Activated naive CD8-positive, alpha-beta T cell (primary cell): ENCODE measurements around the gene DHX8.

ENCODE experiments used
- H3K27ac Mint-ChIP-seq: one replicate; pipeline ENCODE4 v1.8.0; 2021; ENCODE audit warnings: mixed read lengths
- H3K27me3 Mint-ChIP-seq: one replicate; pipeline ENCODE4 v1.8.0; 2021; ENCODE audit warnings: mixed read lengths
- H3K36me3 Mint-ChIP-seq: one replicate; pipeline ENCODE4 v1.8.0; 2021; ENCODE audit warnings: mixed read lengths
- H3K4me1 Mint-ChIP-seq: one replicate; pipeline ENCODE4 v1.8.0; 2021; ENCODE audit warnings: low read depth, mixed read lengths
- H3K4me3 Mint-ChIP-seq: one replicate; pipeline ENCODE4 v1.8.0; 2021; ENCODE audit warnings: mild to moderate bottlenecking, mixed read lengths
- H3K9me3 Mint-ChIP-seq: one replicate; pipeline ENCODE4 v1.8.0; 2021; ENCODE audit warnings: low read depth, mixed read lengths

DHX8 gene

DNA sequence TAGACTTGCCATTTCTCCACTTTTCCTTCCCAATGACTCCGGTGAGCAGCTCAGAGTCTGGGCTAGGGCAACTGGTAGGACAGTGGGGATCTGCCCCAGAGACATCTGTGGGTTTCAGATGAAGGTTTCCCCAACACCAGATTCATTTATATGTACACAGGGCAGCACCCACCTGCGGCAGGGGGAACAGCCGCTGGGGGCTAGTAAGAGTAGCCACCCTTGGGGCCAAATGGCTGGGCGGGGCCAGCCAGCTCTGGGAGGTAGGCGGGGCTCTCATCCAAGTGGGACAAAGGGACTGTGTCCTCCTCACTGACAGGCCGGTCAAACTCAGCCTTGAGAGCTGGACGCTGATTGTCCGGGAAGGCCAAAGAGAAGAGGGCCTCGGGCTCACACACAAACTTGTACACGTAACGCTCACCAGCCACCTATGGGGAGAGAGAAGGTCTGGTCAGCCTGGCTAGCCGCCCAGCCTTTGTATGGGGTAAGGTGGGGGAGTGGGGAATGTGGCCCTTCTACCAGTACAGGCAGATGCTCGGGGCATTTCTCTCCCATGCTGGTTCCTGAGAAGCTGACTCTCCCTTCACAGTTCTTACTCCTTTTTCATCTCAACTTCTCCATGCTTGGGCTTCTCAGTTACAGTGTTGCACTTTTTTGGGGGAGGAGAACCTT, 44.7 kb downstream of the DHX8 start:
- Mint-ChIP-seq H3K36me3 (peaks cover 3% of the 10 kb centered on the region), H3K27me3 (no peaks in the 10 kb centered on the region), H3K9me3 (no peaks in the 10 kb centered on the region), H3K4me1 (peaks cover 3% of the 10 kb centered on the region), H3K27ac (no peak overlapping the region), H3K4me3 (no peak overlapping the region)

DNA sequence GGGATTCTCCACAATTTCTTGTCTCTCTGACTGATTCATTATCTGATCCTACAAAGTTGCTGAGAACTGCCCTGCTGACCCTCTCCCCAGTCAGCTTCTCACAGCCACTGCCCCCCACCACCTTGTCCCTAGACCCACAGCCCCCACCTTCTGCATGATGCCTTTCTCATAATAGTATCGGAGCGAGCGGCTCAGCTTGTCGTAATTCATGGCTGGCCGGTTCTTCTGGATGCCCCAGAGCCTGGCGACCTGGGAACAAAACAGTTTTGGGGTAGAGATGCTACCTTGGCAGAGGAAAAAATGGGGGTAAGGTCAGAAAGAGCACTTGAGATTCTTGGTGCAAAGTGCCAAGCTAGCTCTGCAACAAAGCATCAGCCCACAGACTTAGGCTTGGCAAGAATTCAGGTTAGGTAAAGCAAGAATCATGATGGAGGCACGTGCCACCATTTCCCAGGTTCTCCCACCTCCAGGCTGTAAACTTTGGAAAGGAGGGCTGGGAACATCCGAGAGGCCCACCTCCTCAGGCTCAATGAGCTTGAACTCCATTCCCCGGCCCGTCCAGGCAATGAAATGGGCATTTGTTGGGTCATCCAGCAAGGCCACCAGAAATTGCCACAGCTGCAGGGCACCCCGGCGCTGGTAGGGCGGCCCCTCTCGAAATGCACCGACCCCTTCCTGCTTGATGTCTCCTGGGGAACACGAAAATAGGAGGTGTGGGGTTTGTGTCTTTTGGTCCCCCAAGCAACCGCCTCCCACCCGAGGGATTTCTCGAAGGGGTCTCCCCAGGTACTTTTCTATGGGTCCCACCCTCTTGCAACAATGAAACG, 45.4 kb downstream of the DHX8 start:
- Mint-ChIP-seq H3K27ac (no peak overlapping the region), H3K36me3 (peaks cover 3% of the 10 kb centered on the region), H3K27me3 (no peaks in the 10 kb centered on the region), H3K4me3 (no peak overlapping the region), H3K4me1 (peaks cover 3% of the 10 kb centered on the region), H3K9me3 (no peaks in the 10 kb centered on the region)

DNA sequence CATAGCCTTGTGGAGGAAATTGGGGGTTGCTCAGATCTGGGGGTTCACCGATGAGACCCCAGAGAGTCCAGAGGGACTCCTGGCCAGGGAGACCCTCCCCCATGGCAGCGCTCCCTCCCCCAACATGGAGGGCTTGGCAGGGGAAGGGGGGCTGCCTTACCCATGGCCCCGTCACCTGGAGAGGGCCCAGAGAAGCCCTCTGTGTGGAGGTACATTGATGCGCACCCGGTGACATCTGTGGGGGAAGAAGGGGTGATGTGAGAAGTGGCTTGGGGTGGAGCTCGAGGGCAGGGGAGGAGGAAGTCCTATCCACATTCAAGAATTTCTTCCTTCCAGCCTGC, 46.1 kb downstream of the DHX8 start:
- Mint-ChIP-seq H3K4me1 (peaks cover 3% of the 10 kb centered on the region), H3K9me3 (no peaks in the 10 kb centered on the region), H3K27me3 (no peaks in the 10 kb centered on the region), H3K4me3 (no peak overlapping the region), H3K36me3 (peaks cover 3% of the 10 kb centered on the region), H3K27ac (no peak overlapping the region)

DNA sequence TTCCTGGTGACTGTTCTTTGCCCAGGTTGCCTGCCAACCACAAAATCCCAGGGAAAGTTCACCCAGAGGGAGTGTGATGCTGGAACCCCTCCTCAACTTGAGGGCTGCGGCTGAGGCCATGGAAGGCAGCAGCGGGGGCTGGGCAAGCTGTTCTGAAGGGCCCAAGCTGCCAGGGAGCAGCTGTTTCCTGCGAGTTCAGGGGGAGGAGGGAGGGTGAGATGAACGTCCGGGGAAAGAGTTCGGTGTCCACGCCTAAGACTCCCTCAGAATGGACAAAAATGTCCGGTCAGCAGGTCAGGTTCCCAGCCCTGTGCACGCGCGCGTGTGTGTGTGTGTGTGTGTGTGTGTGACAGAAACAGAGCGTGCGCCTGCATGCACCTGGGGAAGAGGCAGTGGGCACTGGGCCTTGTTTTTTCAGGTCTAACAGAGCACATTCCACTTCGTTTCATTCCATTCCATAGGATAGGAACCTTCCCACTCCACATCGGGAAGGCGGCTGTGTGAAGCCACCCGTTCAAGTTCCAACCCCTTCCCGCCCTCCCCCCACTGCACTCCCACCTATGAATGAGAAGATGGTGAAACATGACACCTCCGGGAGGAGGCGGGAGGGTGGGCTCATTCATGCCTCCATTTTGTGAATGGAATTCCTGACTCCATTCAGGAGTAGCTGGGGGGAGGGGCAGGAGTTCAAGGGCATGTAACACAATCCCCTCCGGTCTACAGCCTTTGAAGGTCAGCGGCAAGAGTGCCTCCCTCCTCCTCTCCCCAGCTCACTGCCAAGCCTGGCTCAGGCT, 46.7 kb downstream of the DHX8 start:
- no peak overlapping the region for H3K4me3 Mint-ChIP-seq
- H3K9me3 Mint-ChIP-seq: no peaks in the 10 kb centered on the region
- no peaks in the 10 kb centered on the region for H3K36me3 Mint-ChIP-seq
- H3K27me3 Mint-ChIP-seq: no peaks in the 10 kb centered on the region
- H3K27ac Mint-ChIP-seq: no peak overlapping the region
- peaks cover 3% of the 10 kb centered on the region for H3K4me1 Mint-ChIP-seq

DNA sequence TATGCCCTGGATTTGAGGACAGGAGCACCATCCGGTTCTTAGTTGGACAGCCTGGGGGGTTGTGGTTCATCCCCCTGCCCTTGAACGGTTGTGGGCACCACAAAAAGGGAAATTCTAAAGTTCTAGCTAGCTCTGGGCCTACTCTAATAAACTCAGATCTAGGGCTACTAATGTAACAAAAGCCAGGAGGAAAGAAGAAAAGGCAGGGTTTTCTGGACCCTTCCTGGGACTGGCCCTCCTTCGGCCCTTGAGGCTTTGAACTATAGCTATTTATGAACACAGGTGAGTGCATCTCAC, 47.3 kb downstream of the DHX8 start:
- Mint-ChIP-seq H3K4me1 (peaks cover 3% of the 10 kb centered on the region), H3K9me3 (no peaks in the 10 kb centered on the region), H3K27ac (no peak overlapping the region)

DNA sequence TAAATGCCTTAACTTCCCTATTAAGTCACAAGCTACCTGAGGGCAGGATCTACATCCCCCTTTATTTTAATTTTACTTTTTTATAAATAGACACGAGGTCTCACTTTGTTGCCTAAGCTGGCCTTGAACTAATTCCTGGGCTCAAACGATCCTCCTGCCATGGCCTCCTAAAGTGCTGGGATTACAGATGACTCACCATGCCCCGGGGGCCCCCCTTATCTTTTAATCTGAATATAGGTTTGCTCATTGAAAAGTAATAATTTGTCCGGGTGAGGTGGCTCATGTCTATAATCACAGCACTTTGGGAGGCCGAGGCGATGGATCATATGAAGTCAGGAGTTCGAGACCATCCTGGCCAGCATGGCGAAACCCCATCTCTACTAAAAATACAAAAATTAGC, 48.2 kb downstream of the DHX8 start:
- Mint-ChIP-seq H3K4me1 (peaks cover 3% of the 10 kb centered on the region), H3K9me3 (no peaks in the 10 kb centered on the region), H3K27me3 (no peaks in the 10 kb centered on the region), H3K4me3 (no peak overlapping the region), H3K36me3 (no peaks in the 10 kb centered on the region), H3K27ac (no peak overlapping the region)

More for the DNA sequence above, 47.3 kb downstream of the DHX8 start:
- H3K36me3 Mint-ChIP-seq: no peaks in the 10 kb centered on the region
- H3K4me3 Mint-ChIP-seq: no peak overlapping the region
- no peaks in the 10 kb centered on the region for H3K27me3 Mint-ChIP-seq

DNA sequence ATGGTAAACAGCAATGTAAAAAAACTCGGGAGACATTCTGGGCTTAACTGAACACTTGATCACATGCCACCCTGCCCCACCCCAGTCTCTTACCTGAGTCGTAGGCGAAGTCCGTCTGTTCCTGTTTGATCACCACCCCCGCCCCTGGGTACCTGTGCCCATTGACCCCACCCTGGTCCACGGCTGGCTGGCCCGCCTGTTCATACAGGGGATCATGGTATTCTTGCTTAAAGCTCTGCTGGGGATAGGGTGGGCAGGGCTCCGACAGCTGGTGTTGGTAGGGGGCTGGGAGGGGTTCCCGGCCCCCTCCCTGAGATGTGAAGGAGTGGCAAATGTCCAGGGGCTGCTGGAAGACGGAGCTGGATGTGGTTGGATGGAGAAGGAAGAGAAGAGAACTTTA, 48.8 kb downstream of the DHX8 start:
- H3K27me3 Mint-ChIP-seq: no peaks in the 10 kb centered on the region

DNA sequence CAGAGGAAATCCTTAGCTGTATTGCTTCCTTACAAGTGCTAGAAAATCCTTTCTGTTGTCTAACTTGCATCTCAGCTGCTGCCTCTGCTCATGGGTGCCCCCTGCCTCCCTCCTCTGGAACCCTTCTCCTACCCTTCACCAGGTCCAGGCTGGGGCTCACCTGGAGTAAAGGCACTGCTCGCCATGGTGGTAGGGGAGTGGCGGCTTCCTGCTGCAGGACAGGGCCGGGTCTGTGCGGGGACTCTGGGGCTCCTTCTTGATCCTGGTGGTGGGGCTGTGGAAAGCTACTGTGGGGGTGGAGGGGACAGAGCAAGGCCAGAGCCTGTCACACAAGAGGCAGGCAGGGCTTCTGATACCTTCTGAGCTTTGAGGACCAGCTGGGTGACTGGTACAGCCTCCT, 49.9 kb downstream of the DHX8 start:
- Mint-ChIP-seq H3K36me3 (no peaks in the 10 kb centered on the region), H3K27me3 (no peaks in the 10 kb centered on the region), H3K4me1 (peaks cover 3% of the 10 kb centered on the region), H3K4me3 (no peak overlapping the region), H3K27ac (no peak overlapping the region), H3K9me3 (no peaks in the 10 kb centered on the region)

More for the DNA sequence above, 48.8 kb downstream of the DHX8 start:
- Mint-ChIP-seq H3K36me3 (no peaks in the 10 kb centered on the region), H3K27ac (no peak overlapping the region), H3K4me1 (peaks cover 3% of the 10 kb centered on the region), H3K4me3 (no peak overlapping the region), H3K9me3 (no peaks in the 10 kb centered on the region)

DNA sequence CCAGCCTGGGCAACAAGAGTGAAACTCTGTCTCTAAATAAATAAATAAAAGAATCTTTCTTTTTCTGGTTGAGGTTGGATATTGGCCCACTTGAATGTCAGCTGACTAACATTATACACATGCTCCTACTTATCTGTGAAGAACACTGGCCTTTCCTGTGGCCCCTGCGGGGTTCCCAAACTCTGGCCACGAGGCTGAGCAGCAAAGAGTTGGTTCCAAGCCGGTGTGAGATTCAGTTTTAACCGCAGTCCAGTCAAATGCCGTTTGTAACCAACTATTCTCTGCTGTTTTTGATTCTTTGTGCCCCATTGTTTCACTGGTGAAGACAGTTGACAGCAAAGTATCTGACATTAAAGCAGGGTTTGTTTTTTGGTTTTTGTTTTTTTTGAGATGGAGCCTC, 51.1 kb downstream of the DHX8 start:
- Mint-ChIP-seq H3K27me3 (no peaks in the 10 kb centered on the region), H3K4me1 (no peaks in the 10 kb centered on the region), H3K9me3 (no peaks in the 10 kb centered on the region), H3K36me3 (no peaks in the 10 kb centered on the region), H3K4me3 (no peak overlapping the region), H3K27ac (no peak overlapping the region)

DNA sequence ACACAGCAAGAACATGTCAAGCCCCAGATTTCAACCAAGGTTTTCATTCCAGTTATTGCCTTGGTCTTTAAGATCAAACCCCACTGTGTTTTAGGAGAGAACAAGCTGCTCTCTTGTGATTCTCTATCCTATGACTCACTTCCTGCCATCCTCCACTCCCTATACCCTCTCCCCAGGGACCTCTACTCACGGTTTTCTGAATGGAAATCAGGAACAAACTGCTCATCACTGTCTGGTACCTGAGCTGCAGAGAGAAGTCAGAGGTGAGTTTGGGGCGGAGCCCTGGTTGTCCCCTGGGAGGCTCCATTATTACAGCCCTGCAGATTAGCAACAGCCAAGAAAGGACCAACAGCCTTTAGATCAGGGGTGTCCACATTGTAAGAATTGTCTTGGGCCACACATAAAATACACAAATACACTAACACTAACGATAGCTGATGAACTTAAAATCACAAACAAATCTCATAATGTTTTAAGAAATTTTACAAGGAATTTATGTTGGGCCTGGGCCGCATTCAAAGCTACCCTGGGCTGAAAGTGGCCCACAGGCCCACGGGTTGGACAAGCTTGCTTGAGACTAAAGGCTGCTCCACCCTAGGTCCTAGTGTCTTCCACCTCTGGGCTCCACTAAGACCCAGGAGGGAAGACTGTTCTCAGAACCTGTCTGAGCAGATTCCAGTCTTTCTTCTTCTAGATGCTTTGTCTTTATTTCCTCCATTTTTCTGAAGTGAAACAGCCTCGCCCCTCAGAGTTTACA, 52.6 kb downstream of the DHX8 start:
- Mint-ChIP-seq H3K27ac (no peak overlapping the region), H3K9me3 (no peaks in the 10 kb centered on the region), H3K4me3 (no peak overlapping the region), H3K4me1 (no peaks in the 10 kb centered on the region), H3K27me3 (no peaks in the 10 kb centered on the region), H3K36me3 (no peaks in the 10 kb centered on the region)

DNA sequence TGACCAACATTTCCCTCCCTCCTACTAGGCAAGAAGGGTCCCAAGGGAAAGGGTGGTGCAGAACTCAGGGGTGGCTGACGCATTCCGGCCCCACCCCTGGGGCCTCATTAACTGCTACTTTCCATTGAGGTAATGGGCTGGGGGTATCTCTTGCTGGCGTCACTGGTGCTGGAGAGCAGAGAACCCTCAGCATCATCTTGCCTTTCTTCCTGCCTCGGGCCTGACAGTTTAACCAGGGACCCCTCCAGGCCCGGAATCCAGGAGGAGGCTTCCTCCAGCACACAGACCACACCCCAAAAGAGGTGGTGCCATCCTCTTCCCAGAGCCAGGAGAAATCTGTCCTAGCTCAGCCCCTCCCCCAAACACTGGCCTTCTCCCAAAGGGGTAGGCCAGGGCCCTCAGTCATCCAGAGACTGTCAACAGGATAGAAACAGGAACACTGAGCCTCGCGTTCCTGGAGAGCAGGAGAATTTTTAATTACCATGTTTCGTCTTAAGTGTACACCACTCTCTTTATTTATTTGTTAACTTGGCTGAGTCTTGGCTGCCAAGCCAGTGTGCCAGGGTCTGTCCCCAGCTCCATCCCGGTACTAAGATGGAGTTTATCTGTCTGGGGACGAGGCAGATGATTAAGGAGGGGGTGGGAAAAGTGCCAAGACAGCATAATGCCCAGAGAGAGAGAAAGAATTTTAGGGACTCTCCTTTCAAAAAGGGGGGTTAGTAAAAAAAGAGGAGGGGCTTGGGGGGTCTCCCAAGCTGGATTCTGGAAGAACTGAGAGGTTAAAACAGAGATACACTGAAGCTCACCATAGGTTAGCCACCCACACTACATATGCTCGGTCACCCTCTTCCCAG, 57.3 kb downstream of the DHX8 start:
- peaks cover 2% of the 10 kb centered on the region for H3K4me1 Mint-ChIP-seq
- peaks cover 4% of the 10 kb centered on the region for H3K27me3 Mint-ChIP-seq
- H3K36me3 Mint-ChIP-seq: no peaks in the 10 kb centered on the region
- H3K9me3 Mint-ChIP-seq: no peaks in the 10 kb centered on the region
- no peak overlapping the region for H3K4me3 Mint-ChIP-seq
- no peak overlapping the region for H3K27ac Mint-ChIP-seq

DNA sequence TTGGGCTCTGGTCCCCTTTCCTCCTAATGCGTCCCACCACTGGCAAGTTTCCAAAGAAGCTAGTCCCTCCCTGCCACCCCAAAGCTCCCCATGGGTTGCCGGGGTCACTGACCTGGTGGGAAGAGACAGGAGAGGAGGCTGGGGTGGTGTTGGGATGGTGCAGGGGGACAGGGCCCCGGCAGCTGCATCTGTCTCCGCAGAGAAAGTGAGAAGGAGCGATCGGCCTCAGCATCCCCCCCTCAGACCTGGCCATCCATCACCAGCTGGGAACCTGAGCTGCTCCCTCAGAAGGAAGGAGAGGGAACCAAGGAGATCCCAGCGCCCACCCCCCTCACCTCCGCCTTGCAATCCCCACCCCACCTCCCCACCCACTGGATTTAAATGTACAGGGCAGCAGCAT, 59.1 kb downstream of the DHX8 start:
- Mint-ChIP-seq H3K27ac (no peak overlapping the region), H3K9me3 (no peaks in the 10 kb centered on the region), H3K4me1 (peaks cover 16% of the 10 kb centered on the region), H3K36me3 (no peaks in the 10 kb centered on the region), H3K4me3 (no peak overlapping the region), H3K27me3 (peaks cover 13% of the 10 kb centered on the region)

DNA sequence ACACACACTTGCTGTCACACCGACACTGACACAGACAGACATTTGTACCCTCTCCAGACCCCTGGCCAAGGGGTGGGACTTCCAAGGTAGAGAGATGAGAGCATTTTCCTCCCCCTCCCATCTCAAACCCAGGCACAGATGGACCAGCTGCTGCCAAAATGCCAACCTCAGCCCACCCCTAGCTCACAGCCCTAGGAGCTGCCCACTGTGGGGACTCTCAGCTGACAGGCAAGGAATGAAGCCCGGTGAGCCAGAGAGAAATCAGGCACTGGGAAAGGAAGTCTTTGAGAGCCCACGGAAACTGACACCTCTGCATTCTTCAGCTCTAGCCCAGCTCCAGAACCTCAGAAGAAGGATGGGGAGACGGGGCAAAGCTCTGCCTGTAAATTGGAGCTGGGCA, 59.5 kb downstream of the DHX8 start:
- Mint-ChIP-seq H3K36me3 (no peaks in the 10 kb centered on the region), H3K27ac (no peak overlapping the region), H3K9me3 (no peaks in the 10 kb centered on the region), H3K4me3 (no peak overlapping the region), H3K4me1 (peaks cover 18% of the 10 kb centered on the region), H3K27me3 (peaks cover 15% of the 10 kb centered on the region)
